ENCODE measurements around the gene PCBD1. TPM values are rescaled to one million over a fixed set of nuclear protein-coding genes. Genes with fewer than 3 reads are reported as not detected.

The PCBD1 gene
- polyA plus RNA-seq, 4 donors, result 101 to 127 (median 117) TPM

GRCh38 chr10:70918851-70919530 is 30.6 kb upstream of the PCBD1 start:
- DNase-seq (ENCODE audit: low read depth in 4 of 4, low spot score in 2 of 4), result no peak

GRCh38 chr10:70917635-70918034 is 29.3 kb upstream of the PCBD1 start:
- no peak for DNase-seq (ENCODE audit: low read depth in 4 of 4, low spot score in 2 of 4)

GRCh38 chr10:70917226-70917625 is 28.9 kb upstream of the PCBD1 start:
- DNase-seq (ENCODE audit: low read depth in 4 of 4, low spot score in 2 of 4), result no peak

- no peak for DNase-seq (ENCODE audit: low read depth in 4 of 4, low spot score in 2 of 4)
These were observed 27.9 kb upstream of the PCBD1 start for GRCh38 chr10:70916241-70916640.

- DNase-seq (ENCODE audit: low read depth in 4 of 4, low spot score in 2 of 4), result no peak
These were observed 27.4 kb upstream of the PCBD1 start for GRCh38 chr10:70915806-70916205.

GRCh38 chr10:70915206-70915605 is 26.8 kb upstream of the PCBD1 start:
- no peak for DNase-seq (ENCODE audit: low read depth in 4 of 4, low spot score in 2 of 4)

GRCh38 chr10:70914316-70914864 is 26.0 kb upstream of the PCBD1 start:
- DNase-seq (ENCODE audit: low read depth in 4 of 4, low spot score in 2 of 4), result no peak

GRCh38 chr10:70913893-70914240 is 25.5 kb upstream of the PCBD1 start:
- no peak for DNase-seq (ENCODE audit: low read depth in 4 of 4, low spot score in 2 of 4)

- DNase-seq (ENCODE audit: low read depth in 4 of 4, low spot score in 2 of 4), result no peak
These were observed 25.0 kb upstream of the PCBD1 start for GRCh38 chr10:70913191-70913892.

GRCh38 chr10:70912556-70912955 is 24.2 kb upstream of the PCBD1 start:
- DNase-seq (ENCODE audit: low read depth in 4 of 4, low spot score in 2 of 4), result no peak

GRCh38 chr10:70911386-70911785 is 23.0 kb upstream of the PCBD1 start:
- no peak for DNase-seq (ENCODE audit: low read depth in 4 of 4, low spot score in 2 of 4)

- DNase-seq (ENCODE audit: low read depth in 4 of 4, low spot score in 2 of 4), result no peak
These were observed 22.3 kb upstream of the PCBD1 start for GRCh38 chr10:70910486-70911341.

- DNase-seq (ENCODE audit: low read depth in 4 of 4, low spot score in 2 of 4), result no peak
These were observed 21.1 kb upstream of the PCBD1 start for GRCh38 chr10:70909326-70909935.

GRCh38 chr10:70908406-70909296 is 20.3 kb upstream of the PCBD1 start:
- DNase-seq (ENCODE audit: low read depth in 4 of 4, low spot score in 2 of 4), result no peak

GRCh38 chr10:70907637-70908405 is 19.5 kb upstream of the PCBD1 start:
- no peak for DNase-seq (ENCODE audit: low read depth in 4 of 4, low spot score in 2 of 4)

GRCh38 chr10:70906953-70907636 is 18.7 kb upstream of the PCBD1 start:
- no peak for DNase-seq (ENCODE audit: low read depth in 4 of 4, low spot score in 2 of 4)

- no peak for DNase-seq (ENCODE audit: low read depth in 4 of 4, low spot score in 2 of 4)
These were observed 17.8 kb upstream of the PCBD1 start for GRCh38 chr10:70906031-70906783.

Measured in left renal cortex interstitium (tissue), 4 donors.